ACHN (cell line): ENCODE measurements around the gene TSPAN18.

Experiments used
- DNase-seq: peaks from one replicate; pipeline ENCODE4 v3.0.0-alpha.2; 2015
- in situ Hi-C: cut with HindIII; loops from 2 replicates; pipeline ENCODE4 v1.10.0; 2017; ENCODE audit warnings: low sequenced_read_pairs, low pct_ligation_motif_present, low pct_unique_long_range_greater_than_20kb

Gene TSPAN18

DNA sequence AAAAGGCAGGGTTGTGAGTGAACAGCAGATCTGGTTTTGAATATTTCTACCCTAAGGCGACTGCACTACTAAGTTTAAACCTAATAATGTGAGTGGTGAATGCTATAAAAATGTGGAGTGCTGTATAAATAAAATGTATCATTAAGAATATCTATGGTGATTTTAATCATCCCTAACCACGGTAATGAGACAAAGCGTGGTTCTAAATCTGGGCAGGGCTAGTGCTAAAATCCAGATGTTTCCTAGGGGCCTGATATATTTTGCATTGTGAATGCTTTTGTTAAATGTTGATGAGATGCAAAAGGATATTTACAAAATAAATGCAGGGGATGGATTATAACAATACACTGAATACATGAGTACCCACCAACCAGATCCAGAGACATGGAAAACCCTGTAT lies 58.1 kb downstream of the TSPAN18 start:
- in situ Hi-C loops = no loop called here
- DNase-seq = no peak

DNA sequence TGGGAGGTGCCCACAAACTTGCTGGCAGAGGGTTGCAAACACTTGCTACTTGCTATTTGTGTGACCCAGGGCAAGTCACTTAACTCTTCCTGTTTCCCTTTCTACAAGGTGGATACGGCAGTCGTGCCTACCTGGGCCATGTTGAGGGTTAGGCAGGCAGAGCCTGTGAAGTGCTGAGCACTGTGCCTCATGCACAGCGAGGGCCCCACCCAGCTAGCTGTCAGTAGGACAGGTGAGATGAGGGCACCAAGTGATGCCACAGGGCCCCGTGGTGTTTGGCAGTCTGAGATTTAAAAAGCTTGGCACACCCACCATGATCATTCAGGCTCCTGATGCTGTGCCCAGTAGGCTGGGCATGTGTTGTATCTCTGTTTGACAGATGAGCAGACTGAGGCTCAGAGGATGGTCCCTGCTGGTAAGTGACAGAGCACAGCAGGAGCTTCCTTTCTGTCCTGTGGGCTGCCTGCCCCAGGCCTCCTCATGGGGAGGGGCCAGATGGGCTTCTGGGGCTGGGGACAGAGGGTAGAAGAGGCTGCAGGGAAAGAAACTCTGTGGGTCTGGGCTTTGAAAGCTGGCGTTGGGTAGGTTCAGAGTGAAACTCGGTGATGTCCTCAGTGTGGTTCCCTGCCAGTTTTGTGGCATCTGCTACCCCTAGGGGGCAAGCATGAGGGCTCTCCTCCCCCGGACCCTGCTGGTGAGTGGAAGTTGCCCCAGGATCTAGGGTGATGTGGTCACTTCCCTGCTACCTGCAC lies 59.3 kb downstream of the TSPAN18 start:
- in situ Hi-C loops = no loop called here
- no peak for DNase-seq

DNA sequence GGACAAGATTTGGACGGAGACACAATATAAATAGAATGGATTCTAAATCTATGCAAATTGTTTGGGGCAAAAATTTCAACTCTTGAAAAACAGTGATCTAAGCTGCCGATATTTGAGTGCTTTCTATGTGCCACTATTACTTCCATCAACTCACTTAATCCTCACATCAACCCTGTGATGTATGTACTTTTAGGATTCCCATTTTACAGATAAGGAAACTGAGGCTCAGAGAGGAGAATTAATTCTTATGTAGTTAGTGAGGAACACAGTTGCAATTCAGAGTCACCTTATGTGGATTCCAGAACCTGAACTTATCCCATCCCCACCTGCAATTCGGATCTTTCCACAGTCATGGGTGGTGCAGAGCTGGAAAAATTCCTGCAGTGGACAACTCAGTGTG lies 60.3 kb downstream of the TSPAN18 start:
- in situ Hi-C loops = no loop called here
- DNase-seq = no peak

DNA sequence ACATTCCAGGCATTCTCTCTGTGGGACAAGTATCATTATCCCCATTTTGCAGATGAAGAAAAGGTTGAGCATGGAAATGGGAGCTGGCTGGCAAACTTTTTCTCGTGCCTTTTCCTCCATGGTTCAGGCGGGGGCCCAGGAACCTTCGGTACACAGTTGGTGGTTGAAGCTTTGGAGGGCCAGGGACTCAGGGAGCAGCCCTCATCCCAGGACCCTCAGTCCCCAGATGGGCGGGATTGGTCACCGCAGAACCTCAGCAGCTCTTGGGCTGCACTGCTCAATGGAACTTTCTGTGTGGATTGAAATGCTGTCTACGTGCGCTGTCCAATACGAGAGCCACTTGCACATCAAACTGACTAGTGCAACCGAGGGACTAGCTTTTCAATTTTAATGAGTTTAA lies 61.2 kb downstream of the TSPAN18 start:
- in situ Hi-C loops = no loop called here
- no peak for DNase-seq

DNA sequence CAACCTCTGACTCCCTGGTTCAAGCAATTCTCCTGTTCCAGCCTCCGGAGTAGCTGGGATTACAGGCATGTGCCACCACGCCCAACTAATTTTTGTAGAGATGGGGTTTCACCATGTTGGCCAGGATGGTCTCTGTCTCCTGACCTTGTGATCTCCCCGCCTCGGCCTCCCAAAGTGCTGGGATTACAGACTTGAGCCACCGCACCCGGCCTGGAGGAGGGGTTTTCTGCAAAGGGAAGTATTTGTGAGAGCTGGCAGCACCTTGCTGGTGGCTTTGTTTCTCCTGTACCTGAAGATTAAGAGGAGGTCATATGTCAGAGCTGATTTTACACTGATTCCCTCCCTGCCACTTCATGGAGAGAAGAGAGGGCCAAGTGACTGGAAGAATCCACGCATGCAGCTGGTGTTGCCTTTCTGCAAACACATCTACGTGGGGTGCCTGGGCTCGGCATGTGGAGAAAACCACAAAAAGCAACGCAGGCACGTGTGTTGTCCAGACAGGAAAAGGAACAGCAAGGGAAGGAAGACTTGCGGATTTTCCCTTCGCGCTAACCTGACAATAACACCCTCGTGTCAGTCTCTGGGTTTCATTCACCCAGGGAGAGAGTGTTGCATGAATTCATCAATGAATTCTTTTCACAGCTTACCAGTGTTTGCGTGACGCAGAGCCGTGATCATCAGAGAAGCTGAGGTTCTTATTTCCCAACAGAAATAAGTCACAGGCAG lies 61.9 kb downstream of the TSPAN18 start:
- in situ Hi-C loops = no loop called here
- no peak for DNase-seq

DNA sequence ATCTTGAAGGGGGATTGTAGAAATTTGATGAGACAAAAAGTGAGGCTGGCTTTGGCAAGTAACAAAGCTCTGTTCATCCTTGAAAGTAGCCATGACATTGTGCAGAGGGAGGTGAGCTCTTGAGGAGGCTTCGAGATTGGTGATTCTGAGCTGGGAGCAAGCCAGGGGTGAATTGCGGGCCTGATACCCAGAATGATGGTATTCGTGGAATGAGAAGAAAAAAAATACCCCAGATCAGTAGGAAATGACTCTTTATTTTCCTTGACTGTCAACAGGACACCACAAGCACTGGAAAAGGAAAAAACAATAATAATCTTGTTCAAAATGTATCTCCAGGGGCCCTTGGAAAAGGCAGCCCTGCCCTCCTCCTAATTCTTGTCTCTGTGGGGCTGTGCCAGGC lies 62.7 kb downstream of the TSPAN18 start:
- in situ Hi-C loops = no loop called here
- DNase-seq = no peak

DNA sequence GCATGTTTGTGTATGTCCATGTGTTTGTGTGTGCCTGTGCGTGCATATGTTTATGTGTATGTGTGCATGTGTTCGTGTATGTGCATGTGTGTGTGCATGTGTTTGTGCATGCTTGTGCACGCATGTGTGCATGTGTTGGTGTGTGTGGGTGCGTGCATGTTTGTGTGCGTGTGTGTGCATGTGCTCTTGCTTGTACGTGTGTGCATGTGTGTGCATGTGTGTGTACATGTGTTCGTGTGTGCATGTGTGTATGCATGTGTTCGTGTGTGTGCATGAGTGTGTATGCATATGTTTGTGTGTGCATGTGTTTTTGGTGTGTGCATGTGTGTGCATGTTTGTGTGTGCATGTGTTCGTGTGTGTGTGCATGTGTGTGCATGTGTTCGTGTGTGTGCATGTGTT lies 63.4 kb downstream of the TSPAN18 start:
- DNase-seq = no peak

DNA sequence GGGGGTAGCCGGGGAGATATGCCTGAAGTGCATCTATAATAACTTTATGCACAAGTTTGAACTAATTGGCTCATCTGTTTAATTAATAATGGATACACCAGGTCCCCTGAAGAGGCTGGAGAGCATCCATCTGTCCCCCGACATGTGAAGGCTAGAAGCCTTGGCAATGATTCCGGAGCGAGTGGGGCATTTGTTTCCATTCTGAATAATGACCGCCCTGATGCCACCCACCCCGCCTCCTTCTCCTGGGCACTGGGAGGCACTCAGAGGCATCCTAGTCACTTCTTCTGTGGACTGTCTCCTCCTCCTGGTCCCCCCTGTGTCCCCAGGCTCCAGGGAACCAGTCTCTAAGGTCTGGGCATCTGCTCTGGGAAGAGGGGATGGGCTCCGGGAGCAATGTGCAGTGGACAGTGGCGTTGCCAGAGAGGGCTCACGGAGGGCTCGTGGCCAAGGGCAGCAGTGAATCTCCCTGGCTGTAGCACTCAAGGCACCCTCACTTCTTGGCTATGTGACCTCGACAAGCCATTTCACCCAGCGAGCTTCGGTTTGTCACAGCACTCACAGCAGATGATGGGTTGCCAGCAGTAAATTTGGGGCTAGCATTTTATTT lies 64.7 kb downstream of the TSPAN18 start:
- in situ Hi-C loops = no loop called here
- DNase-seq = no peak

More for the DNA sequence above, 63.4 kb downstream of the TSPAN18 start:
- in situ Hi-C loops = no loop called here

DNA sequence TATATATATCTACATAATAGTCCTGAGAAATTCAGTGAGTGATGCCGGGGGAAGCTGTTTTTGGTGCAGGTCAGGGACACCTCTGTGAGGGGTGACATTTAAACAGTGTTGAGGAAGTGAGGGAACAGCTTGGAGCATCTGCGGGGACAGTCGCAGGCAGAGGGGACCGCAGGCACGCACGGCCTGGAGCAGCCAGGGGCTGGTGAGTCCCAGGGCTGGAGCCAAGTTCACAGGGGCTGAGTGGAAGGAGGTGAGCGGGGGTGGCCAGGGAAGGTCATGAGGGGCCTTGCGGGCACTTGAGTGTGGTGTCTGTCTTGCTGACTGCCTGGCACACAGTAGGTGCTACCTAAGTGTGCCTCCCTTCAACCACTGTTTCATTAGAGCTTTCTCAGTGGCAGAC lies 65.4 kb downstream of the TSPAN18 start:
- in situ Hi-C loops = no loop called here

DNA sequence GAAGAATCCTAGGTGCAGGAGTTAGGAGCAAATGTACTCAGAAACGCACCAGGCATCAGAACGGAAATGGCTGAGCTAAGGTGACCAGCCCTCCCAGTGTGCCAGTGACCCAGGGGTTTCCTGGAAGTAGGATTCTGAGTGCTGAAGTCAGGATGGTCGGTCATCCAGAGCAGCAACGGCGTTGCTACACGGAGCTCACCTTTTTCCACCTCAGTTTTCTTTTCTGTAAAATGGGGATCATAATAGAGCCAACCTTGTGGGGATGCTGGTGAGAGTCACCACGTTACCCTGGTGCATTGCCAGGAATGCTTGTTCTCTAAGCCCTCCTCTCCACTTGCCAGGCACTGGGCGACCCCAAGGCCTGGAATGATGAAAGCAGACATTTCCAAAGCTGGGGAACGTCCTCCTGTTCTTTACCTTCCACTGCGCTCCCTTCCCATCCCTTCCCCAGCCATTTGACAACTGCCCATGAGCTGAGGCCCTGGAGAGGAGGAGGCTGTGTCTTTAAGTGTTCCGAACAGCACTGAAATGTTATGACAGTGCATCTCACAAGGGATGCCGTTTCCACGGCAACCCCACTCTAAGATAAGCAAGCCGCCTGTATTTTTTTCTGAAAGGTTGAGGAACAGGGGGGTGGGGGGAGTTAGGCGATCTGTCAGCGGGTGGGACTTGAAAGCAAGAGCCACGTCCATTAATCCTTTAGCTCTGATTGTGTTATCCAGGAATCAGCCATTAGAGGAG lies 66.8 kb downstream of the TSPAN18 start:
- DNase-seq = no peak
- in situ Hi-C loops = no loop called here

More for the DNA sequence above, 65.4 kb downstream of the TSPAN18 start:
- no peak for DNase-seq

DNA sequence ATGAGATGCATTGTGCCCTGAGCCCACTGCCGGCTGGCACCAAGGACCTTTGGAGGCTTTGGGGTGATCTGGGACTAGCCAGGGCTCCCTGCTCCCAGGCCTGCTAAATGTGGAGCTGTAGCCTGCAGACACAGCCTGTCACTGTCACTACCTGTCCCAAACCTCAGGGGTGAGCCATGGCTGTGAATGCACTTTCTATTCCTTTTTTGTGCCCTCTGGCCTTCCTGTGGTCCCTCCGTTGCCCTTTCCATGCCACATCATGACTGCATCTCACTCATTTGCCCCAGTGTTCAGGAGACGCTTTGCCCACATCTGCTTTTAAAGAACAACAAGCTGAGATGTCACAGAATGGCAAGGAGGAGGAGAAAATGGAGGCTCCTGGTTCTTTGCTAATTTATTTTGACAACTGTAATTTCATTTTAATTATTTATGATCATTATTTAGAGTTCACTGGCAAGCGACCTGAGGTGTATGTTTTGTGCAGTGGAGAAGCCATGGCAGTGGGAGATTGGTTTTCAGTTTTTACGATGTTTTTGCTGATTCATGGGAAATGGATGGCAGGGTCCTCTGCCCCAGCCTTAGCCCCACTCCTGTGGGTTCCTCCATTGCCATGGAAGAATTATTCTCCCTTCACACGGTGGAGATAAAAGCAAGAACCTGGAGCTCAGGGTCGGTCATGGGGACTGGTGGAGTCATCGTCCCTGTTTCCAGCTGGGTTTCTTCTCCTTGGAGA lies 69.2 kb downstream of the TSPAN18 start:
- no peak for DNase-seq
- in situ Hi-C loops = no loop called here

DNA sequence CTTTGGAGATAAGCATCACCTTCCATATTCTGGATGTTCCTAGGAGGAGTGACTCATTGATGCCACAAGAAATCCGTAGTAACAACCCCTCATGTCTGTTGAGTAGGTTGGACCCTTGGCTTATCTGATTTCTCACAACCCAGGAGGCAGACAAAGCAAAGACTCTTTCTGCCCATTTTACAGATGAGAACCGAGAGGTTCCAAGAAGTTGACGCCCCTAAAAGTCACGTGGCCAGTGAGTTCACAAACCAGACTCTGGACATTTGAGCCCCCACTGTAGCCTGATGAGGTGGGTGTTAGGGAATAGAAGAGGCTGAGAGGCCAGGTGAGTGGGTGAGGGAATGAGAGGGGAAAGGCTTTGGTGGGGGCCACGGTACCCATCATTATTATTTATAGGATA lies 70.3 kb downstream of the TSPAN18 start:
- in situ Hi-C loops = no loop called here
- no peak for DNase-seq

DNA sequence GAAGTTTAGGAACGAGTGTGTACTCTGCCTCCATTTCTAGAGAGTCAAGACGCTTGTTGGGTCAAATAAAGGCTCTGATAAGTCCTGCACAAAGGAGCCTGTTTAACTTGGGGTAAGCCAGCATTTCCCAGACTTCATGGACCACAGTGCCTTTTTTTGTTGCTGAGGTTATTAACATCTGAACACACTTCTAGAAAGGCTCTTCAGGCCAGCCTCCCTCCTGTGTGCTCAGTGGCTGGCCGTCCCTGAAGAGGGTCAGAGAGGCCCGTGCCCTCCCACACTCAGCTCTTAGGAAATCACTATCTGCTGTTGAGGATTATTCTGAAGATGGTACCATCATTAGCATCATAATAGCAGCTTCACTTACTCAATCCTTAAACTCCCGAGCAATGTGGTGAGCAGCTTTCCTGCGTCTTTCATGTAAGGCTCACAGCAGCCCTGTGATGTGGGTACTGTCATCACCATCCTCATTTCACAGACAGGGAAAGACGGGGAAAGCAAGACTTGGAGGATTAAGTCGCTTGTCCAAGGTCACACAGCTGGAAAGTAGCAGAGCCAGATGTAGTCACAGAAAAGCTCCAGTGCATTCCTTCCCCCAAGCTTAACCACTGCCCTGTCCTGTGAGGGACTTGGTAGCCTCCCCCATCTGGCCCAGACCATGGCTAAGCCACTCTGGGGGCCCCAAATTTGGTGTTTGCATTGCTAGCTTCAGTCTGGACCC lies 71.3 kb downstream of the TSPAN18 start:
- in situ Hi-C loops = no loop called here
- DNase-seq = no peak

DNA sequence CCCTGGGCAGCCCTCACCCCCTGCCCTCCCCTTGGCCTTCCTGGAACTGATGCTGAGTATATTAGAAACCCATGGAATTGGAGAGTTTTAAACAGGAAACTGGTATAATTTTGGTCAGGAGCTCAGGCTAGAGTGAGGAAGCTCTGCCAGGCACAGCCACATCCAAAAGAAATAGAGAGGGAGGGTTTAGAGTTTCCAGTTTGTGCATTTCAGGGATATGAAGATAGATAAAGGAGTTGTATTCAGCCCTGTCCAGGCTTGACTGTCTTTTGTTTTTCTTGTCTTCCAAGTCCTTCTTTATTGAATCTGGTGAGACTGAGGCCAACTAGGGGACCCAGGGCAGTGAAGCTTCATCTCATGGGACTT lies 71.8 kb downstream of the TSPAN18 start:
- in situ Hi-C loops = no loop called here

DNA sequence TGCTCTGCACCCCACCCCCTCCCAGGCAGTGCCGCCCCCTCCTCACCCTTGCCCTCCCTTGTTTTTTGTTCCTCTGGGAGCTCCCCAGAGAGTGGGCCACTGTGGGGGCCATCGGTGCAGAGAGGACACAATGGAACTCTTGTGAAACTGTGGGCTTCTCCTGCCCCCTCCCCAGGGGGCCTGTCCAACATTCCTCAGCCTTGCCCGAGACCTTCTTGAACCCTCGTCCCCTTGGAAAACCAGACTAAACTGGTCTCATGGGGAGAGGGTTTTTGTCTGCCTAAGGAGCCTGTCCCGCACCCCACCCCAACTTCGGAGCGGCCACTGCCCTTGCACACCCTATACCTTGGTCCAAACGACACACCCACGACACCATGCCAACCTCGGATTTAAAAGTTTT lies 72.2 kb downstream of the TSPAN18 start:
- in situ Hi-C loops = no loop called here
- DNase-seq = no peak

More for the DNA sequence above, 71.8 kb downstream of the TSPAN18 start:
- DNase-seq = no peak

DNA sequence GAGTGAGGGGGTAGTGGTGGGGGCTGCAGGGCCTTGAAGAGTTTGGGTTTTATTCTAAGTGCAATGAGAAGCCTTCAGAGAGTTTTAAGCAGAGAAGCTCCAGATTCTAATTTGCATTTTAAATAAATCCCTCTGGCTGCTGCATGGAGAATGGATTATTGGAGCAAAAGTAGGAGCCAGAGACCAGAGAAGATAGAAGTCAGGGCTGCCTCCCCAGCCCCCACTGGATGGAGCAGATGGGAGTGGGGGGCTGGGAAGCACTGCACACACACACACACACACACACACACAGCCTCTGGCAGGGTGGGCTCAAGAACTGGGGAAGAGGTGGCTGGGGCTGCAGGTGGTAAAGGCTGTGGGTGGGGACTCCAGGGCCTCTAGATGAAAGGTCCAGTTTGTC lies 75.6 kb downstream of the TSPAN18 start:
- no peak for DNase-seq
- in situ Hi-C loops = no loop called here

DNA sequence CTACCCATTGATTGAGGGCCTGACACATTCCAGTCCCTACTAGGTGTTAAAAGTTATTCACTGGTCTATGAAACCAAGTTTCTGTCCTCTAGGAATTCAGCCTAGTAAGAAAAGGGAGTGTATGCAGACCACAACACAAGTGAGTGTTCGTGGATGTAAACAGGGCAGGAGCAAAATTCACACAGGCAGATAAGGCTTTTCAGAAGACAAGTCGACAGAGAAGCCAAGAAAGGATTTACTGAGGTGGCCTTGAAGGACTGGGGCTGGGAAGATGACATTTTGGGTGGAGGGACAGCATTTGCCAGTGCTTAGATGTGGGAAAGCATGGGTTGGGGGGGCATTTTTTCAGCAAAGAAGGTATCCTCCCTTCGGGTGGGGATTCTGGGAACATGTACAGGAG lies 76.2 kb downstream of the TSPAN18 start:
- no peak for DNase-seq
- in situ Hi-C loops = no loop called here
